Endothelial cell of umbilical vein (primary cell): ENCODE results near the gene ABCA9. TPM values are rescaled to one million over a fixed set of nuclear protein-coding genes. Genes with fewer than 3 reads are reported as not detected.
A peak's percentile ranks its signal among the peaks of the same experiment; 100 is the strongest.

ENCODE experiments used
- BruUV-seq: library from RNA; stranded (reverse); fragments of 400-500 nt; replicated peaks from 2 replicates; lab custom pipeline; 2021; lab: Mats Ljungman, UMichigan
- CTCF ChIA-PET: fragments of 300-600, 350-600 bp; sonication (Branson Sonifier 250); formaldehyde crosslinking; loops from one replicate; lab custom pipeline; 2021; ENCODE audit warnings: antibody characterized with exemption, inconsistent platforms; lab: Charles Lee
- POLR2A ChIA-PET: fragments of 300-600, 350-600 bp; sonication (Branson Sonifier 250); formaldehyde crosslinking; loops from one replicate; lab custom pipeline; 2021; ENCODE audit warnings: antibody characterized with exemption, inconsistent platforms; lab: Charles Lee
- DNase-seq: peaks from one replicate; pipeline ENCODE4 v3.0.0-alpha.2; 2011; ENCODE audit warnings: low read depth, low spot score
- FAIRE-seq: peaks from 2 replicates; lab custom pipeline; 2011; peaks lifted over from hg19 to GRCh38; lab: Jason Lieb, UNC
- H2AFZ ChIP-seq: 2 replicates; pipeline ENCODE4 v1.6.0; 2012; ENCODE audit warnings: low read depth, low read length, control low read depth, inconsistent platforms
- H3K27ac ChIP-seq: 2 replicates; pipeline ENCODE4 v1.5.1; 2011; ENCODE audit warnings: low read depth, mild to moderate bottlenecking, control low read depth, low read length, moderate library complexity; ENCODE audit not compliant: insufficient read depth
- H3K27me3 ChIP-seq, 2 experiments: 2 replicates each; pipeline versions ENCODE4 v1.6.0 to v1.6.1; 2011; ENCODE audit warnings: low read length in 2 of 2, mixed read lengths in 1 of 2; ENCODE audit not compliant: control insufficient read depth in 2 of 2, insufficient read depth in 2 of 2
- H3K36me3 ChIP-seq, 2 experiments: 2 replicates in 1 of 2; 3 replicates in 1 of 2; pipeline ENCODE4 v1.5.1; 2011; ENCODE audit warnings: low read length in 2 of 2, mild to moderate bottlenecking in 1 of 2, moderate library complexity in 1 of 2; ENCODE audit not compliant: control insufficient read depth in 2 of 2, insufficient read depth in 2 of 2; ENCODE audit errors: extremely low read depth in 1 of 2
- H3K4me1 ChIP-seq: 3 replicates; pipeline ENCODE4 v1.5.1; 2011; ENCODE audit warnings: mild to moderate bottlenecking, low read length; ENCODE audit not compliant: control insufficient read depth, insufficient read depth; ENCODE audit errors: extremely low read depth
- H3K4me2 ChIP-seq: 2 replicates; pipeline ENCODE4 v1.6.1; 2011; ENCODE audit warnings: low read length, control low read depth, mixed read lengths; ENCODE audit not compliant: insufficient read depth
- H3K4me3 ChIP-seq, 3 experiments: fragments of 200-600 bp in 1 of 3; sonication (generic), shearing (Covaris generic) in 1 of 3; replicated peaks in 1 of 3; 2 replicates each; pipeline ENCODE4 v1.5.1; 2011 to 2016; ENCODE audit warnings: control low read depth in 3 of 3, low read length in 3 of 3, mild to moderate bottlenecking in 2 of 3, inconsistent platforms in 1 of 3, low read depth in 1 of 3, moderate library complexity in 1 of 3; ENCODE audit not compliant: insufficient read depth in 1 of 3
- H3K79me2 ChIP-seq: 2 replicates; pipeline ENCODE4 v1.6.0; 2012; ENCODE audit warnings: low read length, inconsistent platforms; ENCODE audit not compliant: control insufficient read depth, insufficient read depth
- H3K9ac ChIP-seq: replicated peaks from 2 replicates; pipeline ENCODE3; 2011; ENCODE audit warnings: low read length, control low read depth; ENCODE audit not compliant: insufficient read depth; ENCODE audit errors: extremely low read depth
- H3K9me1 ChIP-seq: replicated peaks from 3 replicates; pipeline ENCODE4 v1.6.0; 2011; ENCODE audit warnings: mild to moderate bottlenecking, low read length; ENCODE audit not compliant: control insufficient read depth, insufficient read depth; ENCODE audit errors: extremely low read depth
- H3K9me3 ChIP-seq: replicated peaks from 2 replicates; pipeline ENCODE4 v1.5.1; 2012; ENCODE audit warnings: low read length, inconsistent platforms; ENCODE audit not compliant: control insufficient read depth, insufficient read depth
- H4K20me1 ChIP-seq: replicated peaks from 2 replicates; pipeline ENCODE3; 2011; ENCODE audit warnings: mild to moderate bottlenecking, low read length; ENCODE audit not compliant: control insufficient read depth, insufficient read depth; ENCODE audit errors: extremely low read depth
- EZH2 ChIP-seq: IDR thresholded peaks from 2 replicates; pipeline ENCODE4 v1.6.1; 2012; ENCODE audit warnings: borderline replicate concordance, low read depth, mild to moderate bottlenecking, moderate library complexity, low read length, inconsistent platforms; ENCODE audit not compliant: severe bottlenecking
- FOS ChIP-seq: IDR thresholded peaks from 2 replicates; pipeline ENCODE4 v1.6.1; 2011; ENCODE audit warnings: mild to moderate bottlenecking, low read length, moderate library complexity, borderline replicate concordance; ENCODE audit not compliant: insufficient read depth
- GATA2 ChIP-seq: IDR thresholded peaks from 2 replicates; pipeline ENCODE4 v1.7.0; 2011; ENCODE audit warnings: low read depth, mild to moderate bottlenecking, moderate library complexity, mixed read lengths, low read length; ENCODE audit not compliant: insufficient read length, insufficient read depth
- JUN ChIP-seq: IDR thresholded peaks from 2 replicates; pipeline ENCODE4 v1.6.1; 2011; ENCODE audit warnings: borderline replicate concordance, low read depth; ENCODE audit not compliant: insufficient read length, insufficient read depth
- MYC ChIP-seq: IDR thresholded peaks from one replicate; pipeline ENCODE4 v1.6.1; 2011; ENCODE audit warnings: mild to moderate bottlenecking, low read depth, low read length
- POLR2A ChIP-seq: IDR thresholded peaks from 2 replicates; pipeline ENCODE4 v1.6.1; 2012; ENCODE audit warnings: low read depth, mild to moderate bottlenecking, control low read depth, low read length
- POLR2AphosphoS5 ChIP-seq: IDR thresholded peaks from 2 replicates; pipeline ENCODE4 v1.6.1; 2012; ENCODE audit warnings: low read depth, mild to moderate bottlenecking, control low read depth, low read length, moderate library complexity; ENCODE audit not compliant: insufficient read depth
- dilution Hi-C: fragments of 300-500 bp; cut with MboI; formaldehyde crosslinking; loops from one replicate; pipeline ENCODE4 v1.15.0; 2019; ENCODE audit warnings: low sequenced_read_pairs; ENCODE audit not compliant: extremely low pct_ligation_motif_present
- intact Hi-C: fragments of 100-400 bp; cut with micrococcal nuclease; formaldehyde crosslinking; loops from one replicate; pipeline ENCODE4 v1.10.0; 2022
- polyA plus RNA-seq, 4 experiments: library from polyadenylated mRNA; depleted of rRNA in 3 of 4; stranded (reverse) in 3 of 4; unstranded in 1 of 4; fragments of >200 nt; gene quantifications; 2 replicates each; pipeline versions ENCODE4 v1.2.1 to v1.2.3, GENCODE V29; 2011 to 2012; ENCODE audit warnings: missing spikeins in 1 of 4
- total RNA-seq: library from RNA; stranded (reverse); gene quantifications from 2 replicates; pipeline ENCODE4 v1.2.3, GENCODE V29; 2021
- TF ChIP-seq, protein P1 (sequence below): IDR thresholded peaks from 2 replicates; pipeline ENCODE4 v1.6.1; 2011; ENCODE audit not compliant: insufficient read depth, insufficient read length
- TF ChIP-seq, protein P2 (sequence below), 2 donors: IDR thresholded peaks; 1 replicate in 1 of 2; 2 replicates in 1 of 2; pipeline ENCODE4 v1.5.1; 2011; ENCODE audit warnings: low read length in 2 of 2, mild to moderate bottlenecking in 2 of 2, moderate library complexity in 2 of 2, control low read depth in 1 of 2, inconsistent platforms in 1 of 2, low read depth in 1 of 2; ENCODE audit not compliant: insufficient read depth in 1 of 2; ENCODE audit errors: extremely low read depth in 1 of 2

ABCA9 gene
- total and polyA plus RNA-seq, 2 donors (not counting 3 experiments of a cell fraction or from before 2014, with no cell fraction given): 2.7 to 7.7 TPM

DNA sequence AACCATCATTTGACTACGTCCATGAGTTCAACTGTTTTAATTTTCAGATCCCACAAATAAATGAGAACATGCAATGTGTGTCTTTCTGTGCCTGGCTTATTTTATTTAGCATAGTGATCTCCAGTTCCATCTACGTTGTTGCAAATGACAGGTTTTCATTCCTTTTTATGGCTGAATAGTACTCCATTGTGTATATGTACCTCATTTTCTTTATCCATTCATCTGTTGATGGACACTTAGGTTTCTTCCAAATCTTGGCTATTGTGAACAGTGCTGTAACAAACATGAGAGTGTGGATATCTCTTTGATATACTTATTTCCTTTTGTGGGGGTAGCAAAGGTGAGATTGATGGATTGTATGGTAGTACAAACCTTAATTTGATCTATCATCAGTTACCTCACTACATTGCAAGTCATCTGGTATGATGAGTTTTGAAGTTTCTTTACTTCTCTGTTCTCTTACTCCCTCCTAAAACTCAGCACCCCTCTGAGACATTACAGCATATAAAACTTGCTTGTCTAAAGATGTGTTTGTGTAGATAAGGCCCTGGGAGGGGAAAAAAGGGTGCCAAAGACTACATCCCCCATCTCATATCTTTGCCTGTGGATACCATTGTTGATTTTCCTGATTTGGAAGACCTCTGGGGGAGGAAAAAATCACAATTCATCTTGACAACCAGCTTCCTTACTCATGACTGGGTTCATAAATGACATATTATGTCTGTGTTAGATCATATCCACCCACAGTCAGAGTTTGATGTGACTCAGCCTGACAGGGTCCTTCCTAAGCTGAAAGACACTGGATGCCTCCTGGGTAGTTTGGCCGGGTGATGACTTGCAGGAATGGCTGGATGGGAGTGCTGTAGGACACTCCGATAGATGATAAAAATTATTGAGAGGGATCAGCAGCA is 47.6 kb downstream of the ABCA9 start:
- Histone ChIP-seq H3K79me2 (no peaks in the 10 kb centered on the region), H3K4me1 (peaks cover 11% of the 10 kb centered on the region), H3K36me3 (peaks cover 0 to 2% of the 10 kb centered on the region in 2 experiments), H3K27ac (peak overlapping the region; percentile 56), H3K9ac (no peak overlapping the region), H3K27me3 (no peaks in the 10 kb centered on the region), H2AFZ (peak overlapping the region; percentile 25), H3K4me2 (no peak overlapping the region), H3K4me3 (no peak overlapping the region), H3K9me3 (no peaks in the 10 kb centered on the region), H3K9me1 (no peaks in the 10 kb centered on the region), H4K20me1 (no peaks in the 10 kb centered on the region)
- TSS peak; percentile 31 for BruUV-seq
- ChIA-PET POLR2A (no interaction called here), CTCF (no interaction called here)
- TF ChIP-seq POLR2A (peak; percentile 53), JUN (peak; percentile 63), GATA2 (peak; percentile 97), MYC (no peak), POLR2AphosphoS5 (peak; percentile 30), FOS (peak; percentile 90), EZH2 (no peak)
- TF ChIP-seq, protein P1, sequence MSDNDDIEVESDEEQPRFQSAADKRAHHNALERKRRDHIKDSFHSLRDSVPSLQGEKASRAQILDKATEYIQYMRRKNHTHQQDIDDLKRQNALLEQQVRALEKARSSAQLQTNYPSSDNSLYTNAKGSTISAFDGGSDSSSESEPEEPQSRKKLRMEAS: no peak
- TF ChIP-seq, protein P2, sequence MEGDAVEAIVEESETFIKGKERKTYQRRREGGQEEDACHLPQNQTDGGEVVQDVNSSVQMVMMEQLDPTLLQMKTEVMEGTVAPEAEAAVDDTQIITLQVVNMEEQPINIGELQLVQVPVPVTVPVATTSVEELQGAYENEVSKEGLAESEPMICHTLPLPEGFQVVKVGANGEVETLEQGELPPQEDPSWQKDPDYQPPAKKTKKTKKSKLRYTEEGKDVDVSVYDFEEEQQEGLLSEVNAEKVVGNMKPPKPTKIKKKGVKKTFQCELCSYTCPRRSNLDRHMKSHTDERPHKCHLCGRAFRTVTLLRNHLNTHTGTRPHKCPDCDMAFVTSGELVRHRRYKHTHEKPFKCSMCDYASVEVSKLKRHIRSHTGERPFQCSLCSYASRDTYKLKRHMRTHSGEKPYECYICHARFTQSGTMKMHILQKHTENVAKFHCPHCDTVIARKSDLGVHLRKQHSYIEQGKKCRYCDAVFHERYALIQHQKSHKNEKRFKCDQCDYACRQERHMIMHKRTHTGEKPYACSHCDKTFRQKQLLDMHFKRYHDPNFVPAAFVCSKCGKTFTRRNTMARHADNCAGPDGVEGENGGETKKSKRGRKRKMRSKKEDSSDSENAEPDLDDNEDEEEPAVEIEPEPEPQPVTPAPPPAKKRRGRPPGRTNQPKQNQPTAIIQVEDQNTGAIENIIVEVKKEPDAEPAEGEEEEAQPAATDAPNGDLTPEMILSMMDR (IDR thresholded peaks at IDR 0.05; ENCODE audit: extremely low read depth in 1 of 2, insufficient read depth in 1 of 2, low read depth in 1 of 2, low read length in 2 of 2): no peak
- intact Hi-C loops: loop anchor here (1.0 kb wide), 1 partner anchor 34 kb away; no protein-coding TSS in a partner anchor
- FAIRE-seq (peak; percentile 71), DNase-seq (peak; percentile 95)
- dilution Hi-C loops: no loop called here
